GM21737 (cell line): ENCODE results near the gene CFAP97D1.
"Not testable (repeated sequence)": the region's sequence is repeated elsewhere in the genome, so short reads cannot be mapped to it uniquely, and the experiment has no call there.

Source experiments
- ATAC-seq: cut with Tn5 transposase; IDR thresholded peaks from one replicate; pipeline ENCODE4 v1.9.1; 2021; ENCODE audit warnings: mild to moderate bottlenecking, moderate library complexity; ENCODE audit not compliant: unreplicated experiment

The CFAP97D1 gene

DNA sequence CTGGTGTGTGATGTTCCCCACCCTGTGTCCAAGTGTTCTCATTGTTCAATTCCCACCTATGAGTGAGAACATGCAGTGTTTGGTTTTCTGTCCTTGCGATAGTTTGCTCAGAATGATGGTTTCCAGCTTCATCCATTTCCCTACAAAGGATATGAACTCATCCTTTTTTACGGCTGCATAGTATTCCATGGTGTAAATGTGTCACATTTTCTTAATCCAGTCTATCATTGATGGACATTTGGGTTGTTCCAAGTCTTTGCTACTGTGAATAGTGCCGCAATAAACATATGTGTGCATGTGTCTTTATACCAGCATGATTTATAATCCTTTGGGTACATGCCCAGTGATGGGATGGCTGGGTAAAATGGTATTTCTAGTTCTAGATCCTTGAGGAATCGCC is 12.4 kb downstream of the CFAP97D1 start:
- not testable (repeated sequence) for ATAC-seq

DNA sequence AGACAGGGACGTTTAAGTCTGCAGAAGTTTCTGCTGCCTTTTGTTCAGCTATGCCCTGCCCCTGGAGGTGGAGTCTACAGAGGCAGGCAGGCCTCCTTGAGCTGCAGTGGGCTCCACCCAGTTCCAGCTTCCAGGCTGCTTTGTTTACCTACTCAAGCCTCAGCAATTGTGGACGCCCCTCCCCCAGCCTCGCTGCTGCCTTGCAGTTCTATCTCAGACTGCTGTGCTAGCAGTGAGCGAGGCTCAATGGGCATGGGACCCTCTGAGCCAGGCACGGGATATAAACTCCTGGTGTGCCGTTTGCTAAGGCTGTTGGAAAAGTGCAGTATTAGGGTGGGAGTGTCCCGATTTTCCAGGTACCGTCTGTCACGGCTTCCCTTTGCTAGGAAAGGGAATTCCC is 17.8 kb downstream of the CFAP97D1 start:
- not testable (repeated sequence) for ATAC-seq

DNA sequence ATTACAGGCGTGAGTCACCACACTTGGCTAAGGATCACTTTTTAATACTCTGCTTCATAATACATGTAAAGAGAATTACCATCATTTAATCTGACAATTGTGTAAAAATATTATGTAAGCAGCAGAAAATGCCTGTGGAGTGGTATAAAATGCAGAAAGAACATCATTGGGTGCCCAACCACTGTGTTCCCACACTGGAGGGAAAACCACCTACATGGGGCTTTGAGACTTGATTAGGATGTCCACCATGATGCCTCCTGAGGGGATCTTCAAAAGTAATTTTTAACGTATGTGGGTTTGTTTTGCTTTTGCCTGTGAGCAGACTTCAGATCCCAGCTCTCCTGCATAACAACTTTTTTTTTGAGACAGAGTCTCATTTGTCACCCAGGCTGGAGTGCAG is 18.8 kb downstream of the CFAP97D1 start:
- no peak for ATAC-seq

DNA sequence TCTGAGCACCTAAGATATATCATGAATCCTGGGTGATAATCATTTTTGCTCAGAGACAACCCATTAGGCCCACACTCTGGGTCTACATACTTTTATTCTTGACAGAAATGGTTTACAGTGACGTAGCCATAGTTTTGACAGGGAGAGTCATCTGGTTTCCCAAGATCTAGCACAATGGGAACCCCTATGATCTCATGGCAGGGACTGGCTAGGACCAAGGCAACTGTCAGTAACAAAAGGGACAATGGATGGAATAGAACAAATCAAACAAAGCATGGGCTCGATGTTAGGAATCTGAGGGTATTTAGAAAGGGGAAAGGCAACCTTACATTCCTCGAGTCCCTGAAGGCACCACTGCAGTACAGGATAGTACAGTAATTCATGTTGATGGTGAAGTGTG is 20.5 kb downstream of the CFAP97D1 start:
- no peak for ATAC-seq

DNA sequence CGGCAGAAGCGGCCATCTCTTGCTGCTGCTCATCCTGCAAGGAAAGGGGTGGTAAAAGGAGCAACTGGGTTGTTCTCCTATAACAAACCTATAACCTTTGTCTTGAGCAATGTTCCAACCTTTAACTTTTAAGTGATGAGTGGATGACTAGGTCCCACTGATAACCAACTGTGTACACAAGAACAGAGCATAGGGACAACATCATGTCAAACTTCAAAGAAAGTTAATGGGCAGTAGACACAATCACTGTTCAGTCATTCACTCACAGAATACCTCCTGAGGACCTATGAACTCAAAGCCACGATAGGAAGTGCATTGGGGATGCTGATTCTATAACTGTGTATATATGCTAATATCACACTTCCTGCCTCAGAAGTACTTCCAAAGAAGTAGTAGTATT is 21.6 kb downstream of the CFAP97D1 start:
- no peak for ATAC-seq

DNA sequence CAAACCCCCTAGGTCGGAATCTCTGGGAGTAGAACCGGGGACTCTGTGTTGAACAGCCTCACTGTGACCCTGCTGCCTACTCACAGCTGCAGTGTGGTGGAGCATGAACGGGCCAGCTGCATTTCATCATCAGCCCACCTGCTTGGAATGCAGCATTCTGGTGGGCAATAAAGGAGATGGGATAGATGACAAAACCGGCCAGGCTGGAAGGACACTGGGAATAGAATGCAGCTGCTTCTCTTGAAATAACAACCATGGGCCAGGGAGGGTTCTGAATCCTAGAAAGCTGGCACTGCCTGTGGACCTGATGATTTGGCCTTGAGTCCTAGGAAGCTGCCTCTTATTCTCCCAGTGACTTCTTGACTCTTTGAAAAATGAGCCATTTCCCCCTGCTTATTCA is 23.5 kb downstream of the CFAP97D1 start:
- no peak for ATAC-seq

DNA sequence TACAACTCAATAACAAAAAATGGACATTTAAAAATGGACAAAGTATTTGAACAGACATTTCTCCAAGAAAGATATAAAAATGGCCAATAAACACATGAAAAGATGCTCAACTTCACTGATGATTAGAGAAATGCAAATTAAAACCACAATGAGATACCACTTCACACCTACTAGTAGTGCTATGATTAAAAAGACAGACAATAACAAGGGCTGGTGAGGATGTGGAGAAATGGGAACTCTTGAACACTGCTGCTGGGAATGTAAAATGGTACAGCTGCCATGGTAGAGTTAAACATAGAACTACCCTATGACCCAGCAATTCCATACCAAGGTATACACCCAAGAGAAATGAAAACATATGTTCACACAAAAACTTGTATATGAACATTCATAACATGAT is 24.9 kb downstream of the CFAP97D1 start:
- ATAC-seq: no peak

DNA sequence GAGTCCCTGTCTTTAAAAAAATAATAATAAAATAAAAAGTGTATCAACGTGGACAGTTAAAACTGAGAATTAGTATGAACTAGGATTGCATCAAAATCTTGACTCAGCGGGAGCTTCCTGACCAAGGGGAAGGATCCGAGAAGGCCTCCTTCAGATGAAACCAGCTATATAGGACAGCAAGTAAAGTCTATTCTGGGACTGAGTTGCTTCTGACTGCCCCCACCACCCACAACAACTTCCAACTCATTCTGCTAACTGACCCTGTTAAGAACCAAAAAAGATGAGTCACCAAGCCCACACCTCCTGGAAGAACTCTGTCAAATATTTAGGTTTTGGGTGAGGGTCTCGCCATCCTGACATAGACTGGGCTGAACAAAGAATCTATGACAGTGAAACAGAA is 27.8 kb downstream of the CFAP97D1 start:
- no peak for ATAC-seq

DNA sequence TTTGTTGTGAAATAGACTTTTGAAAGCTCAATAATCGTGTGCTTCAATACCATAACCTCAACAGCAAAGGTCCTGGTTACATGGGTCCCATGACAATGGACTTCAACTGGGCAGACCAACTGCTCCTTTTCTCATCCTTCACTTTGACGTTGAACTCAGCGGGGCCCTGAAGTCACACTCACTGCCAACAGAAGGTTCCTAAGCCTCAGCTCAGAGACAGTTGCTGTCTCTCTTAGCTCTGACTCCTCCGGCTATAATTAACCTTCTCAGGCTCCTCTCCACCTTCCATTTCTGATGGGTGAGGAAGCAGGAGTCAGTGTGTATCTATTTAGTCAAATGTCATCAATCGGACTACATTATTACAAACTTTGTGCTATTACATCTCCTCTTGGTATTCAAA is 28.9 kb downstream of the CFAP97D1 start:
- ATAC-seq: no peak

DNA sequence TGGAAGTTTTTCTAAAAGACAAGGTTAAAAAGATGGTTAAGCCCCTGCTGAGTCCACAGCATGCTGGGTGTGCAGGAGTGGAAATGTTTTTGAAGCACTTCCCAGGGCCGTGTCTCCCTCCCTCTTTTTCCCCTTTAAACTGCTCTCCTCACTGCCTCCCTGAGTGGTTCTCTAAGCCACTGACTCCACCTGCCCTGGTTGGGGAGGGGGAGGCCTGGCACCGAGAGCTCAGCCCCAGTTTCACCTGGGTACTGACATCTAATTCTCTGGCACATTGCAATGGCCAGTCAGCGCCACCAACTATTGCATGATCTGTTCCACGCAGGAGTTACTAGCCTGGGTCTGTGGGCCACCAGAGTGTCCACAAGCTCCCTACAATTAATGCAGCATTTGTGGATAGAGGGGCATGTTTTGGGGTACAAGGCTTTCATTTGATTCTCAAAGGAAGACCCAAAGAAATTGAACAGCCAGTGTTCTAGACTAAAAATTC is 30.0 kb downstream of the CFAP97D1 start:
- ATAC-seq: no peak

DNA sequence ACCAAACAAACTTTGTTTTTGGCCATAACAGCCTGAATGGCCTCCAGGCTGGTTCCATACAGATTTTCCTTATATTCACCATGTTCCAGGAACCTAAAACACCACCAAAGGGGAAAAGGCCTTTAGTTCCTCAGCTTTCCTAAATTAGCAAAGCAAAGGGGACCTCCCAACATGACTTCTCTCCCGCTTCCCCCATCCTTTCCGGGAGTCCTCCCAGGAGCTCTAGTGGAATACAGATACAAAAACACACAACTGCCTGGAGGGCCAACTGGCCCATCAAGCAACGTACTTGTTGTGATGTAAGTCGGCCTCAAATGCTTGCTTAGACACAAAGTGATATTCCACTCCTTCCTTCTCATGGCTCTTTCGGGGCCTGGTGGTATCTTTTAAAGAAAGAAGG is 30.6 kb downstream of the CFAP97D1 start:
- no peak for ATAC-seq

DNA sequence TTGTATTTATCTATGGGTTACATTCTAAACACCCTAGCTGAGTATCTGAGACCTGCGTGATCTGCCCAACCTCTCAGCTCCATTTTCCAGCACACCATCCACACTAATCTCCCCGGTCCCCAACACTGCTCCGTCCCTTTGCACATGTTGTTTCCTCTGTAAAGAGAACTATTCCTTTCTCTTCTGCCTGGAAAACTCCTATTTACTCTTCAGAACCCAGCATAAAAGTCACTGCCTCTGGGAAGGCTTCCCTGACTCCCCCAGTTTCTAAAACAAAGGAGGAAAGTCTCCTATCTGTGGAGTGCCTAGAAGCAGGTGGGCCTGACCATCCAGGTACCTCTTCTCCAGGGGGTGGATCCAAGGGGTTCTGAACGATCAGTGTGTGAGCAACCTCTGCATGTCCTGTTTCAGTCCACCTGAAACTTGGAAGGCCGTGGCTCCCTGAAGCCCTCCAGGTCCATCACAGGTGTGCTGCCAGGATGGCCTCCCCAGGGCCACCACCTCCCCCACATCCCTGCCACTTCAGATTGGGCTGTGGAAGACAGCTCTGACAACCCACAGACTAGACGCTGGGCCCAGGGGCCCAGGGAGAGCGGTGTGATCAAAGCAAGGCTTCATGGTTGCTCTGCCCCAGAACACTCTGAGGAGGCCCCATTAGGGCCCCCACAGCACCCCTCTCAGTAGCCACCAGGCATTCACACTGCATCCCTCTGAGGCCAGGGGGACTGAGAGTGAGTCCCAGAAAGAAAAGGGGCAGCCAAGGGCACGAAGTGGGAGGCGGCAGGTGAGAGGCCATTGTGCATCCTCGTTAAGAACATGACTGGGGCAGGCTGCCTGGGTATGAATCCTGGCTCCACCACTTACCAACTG is 32.4 kb downstream of the CFAP97D1 start:
- no peak for ATAC-seq

DNA sequence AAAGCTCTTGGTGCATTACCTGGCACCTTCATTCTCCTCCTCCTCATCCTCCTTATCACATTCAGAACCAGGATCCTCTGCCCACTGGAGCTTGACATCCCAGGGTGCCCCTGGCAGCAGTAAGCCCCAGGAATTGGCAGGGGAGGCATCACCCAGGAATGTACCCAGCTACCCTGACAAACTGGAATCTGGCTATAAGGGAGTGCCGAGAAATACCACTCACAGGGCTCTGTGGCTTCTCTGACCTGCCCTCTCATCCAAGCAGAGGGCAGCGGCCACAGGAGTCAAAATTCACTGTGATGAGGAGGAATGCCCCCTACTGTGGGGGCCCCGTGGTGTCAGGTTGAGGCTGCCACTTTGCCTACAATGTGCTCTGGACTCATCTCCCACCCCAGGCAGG is 33.2 kb downstream of the CFAP97D1 start:
- ATAC-seq: no peak

DNA sequence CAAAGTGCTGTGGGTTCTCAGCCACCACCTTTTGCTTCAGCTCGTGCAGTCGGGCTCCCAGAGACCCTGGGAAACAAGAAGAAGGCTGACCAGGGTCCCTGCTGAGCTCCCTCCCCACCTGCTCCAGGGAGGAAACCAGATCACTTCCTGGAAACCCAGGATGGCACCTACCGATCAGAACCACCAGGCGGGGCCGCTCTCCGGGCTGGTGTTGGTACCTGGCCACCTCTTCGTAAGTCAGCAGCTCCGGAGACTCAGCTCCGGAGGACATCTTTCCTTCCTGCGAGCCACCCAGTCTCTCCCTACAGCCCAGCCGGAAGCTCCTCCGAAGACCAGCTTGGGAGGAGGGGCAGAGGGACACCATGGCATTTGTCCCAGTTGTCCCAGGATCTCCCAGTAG is 33.8 kb downstream of the CFAP97D1 start:
- ATAC-seq: no peak

DNA sequence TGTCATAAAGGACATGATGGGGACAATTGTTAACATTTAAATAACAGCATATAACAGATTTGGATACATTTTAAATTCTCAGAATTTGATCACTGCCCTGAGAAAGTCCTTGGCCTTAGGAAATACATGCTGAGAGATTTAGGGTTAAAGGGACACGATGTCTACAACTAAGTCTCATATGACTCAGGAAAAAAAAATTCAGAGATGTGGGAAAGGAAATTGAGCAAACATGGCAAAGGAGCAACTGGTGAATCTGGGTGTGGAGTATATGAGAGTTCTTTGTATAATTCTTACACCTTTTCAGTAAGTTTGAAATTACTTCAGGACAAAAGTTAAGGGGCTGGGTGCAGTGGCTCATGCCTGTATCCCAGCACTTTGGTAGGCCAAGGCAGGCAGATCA is 34.5 kb downstream of the CFAP97D1 start:
- ATAC-seq: no peak

DNA sequence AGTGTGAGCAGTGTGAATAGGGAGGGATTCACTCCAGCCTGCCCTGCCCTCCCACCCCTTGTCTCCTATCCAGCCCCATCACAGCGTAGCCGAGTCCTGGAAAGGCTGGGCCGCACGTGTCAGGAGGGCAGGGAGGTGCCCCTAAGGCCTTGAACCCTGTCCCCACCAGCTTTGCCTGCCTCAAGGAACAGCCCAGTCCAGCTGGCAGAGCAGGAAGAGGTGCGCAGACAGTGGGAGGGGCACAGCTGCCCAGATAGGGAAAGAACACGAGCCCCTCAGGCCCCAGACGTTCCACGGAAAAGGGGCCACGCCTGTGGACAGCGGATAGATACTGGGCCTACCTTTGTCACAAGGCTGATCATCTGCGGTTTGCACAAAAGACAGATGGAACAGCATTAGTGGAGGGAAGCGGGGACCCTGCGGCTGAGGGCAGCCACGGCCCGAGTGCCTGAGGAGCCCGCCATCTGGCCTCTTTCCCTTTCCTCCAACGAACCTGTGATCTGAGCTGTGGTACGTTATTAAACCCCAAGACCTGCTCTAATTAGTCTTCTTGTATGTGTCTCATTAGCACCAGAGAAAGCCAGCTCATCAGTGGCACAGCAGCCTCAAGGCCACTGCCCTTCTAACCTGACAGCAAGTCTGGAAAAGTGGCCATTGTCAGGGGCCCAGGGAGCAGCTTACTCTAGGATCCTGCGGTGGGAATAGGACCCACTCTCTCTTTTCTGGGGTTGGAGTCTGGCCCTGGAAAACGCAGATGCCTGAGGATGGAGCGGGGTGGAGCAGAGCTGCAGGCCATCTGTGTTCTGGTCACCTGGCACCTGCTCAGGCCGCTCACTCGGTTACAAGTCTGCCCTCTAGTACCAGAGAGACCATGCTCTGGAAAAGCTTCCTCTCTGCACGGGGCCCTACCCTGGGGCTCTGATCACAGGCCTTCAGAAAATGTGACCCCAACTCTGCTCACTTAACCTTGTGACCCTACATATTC is 36.4 kb downstream of the CFAP97D1 start:
- ATAC-seq: no peak

DNA sequence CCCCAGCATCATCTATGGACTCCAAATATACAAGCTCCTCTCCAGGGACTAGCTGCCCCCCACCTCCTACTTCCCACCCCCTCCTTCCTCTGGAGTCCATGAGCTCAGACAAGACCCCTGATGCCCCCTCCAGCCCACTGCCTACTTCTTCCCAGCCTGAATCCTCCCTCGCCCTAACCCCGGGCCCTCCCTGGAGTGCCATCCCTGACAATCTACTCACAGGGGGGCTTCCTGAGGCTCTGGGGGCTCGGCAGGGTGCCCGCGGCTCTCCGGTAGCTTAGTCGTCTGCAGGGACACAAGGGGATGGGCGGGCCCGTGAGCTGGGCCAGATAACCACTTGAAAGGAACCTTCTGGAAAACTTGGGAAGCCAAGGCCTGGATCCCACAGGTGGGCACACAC is 37.6 kb downstream of the CFAP97D1 start:
- no peak for ATAC-seq

DNA sequence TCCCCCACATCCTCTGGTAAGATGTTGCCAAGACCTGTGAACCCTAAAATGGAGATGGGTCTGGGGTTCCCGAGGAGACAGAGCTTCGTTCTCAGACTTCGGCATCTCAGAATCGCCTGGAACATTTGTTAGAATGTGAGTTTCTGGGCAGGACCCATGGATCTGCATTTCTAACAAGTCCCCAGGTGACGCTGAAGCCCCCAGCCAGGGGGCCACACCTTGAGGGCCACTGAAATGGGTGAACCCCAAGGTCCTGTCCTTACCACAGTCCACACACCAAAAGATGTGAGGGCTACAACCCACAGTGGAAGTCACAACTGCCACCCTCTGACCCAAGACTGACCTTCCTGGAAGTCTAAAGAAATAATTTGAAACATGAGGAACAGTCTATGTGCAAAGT is 38.7 kb downstream of the CFAP97D1 start:
- no peak for ATAC-seq

DNA sequence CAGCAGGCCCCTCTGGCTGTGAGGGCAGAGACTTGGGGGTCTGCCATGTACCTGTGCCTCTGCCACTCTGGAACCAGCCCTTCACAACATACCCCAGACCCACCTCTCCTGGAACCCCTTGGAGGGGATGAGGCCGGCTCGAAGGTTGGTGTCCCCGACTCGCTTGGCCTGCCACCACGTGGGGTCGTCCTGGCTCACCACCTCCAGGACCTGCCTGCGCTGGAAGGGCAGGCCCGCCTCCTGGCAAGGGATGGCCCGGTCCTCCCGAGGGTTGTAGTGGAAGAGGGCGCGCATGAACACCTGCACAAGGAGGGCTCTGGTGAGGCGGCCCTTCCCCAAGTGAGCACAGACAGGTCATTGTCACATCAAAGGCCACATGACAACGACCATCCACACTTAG is 40.5 kb downstream of the CFAP97D1 start:
- no peak for ATAC-seq

DNA sequence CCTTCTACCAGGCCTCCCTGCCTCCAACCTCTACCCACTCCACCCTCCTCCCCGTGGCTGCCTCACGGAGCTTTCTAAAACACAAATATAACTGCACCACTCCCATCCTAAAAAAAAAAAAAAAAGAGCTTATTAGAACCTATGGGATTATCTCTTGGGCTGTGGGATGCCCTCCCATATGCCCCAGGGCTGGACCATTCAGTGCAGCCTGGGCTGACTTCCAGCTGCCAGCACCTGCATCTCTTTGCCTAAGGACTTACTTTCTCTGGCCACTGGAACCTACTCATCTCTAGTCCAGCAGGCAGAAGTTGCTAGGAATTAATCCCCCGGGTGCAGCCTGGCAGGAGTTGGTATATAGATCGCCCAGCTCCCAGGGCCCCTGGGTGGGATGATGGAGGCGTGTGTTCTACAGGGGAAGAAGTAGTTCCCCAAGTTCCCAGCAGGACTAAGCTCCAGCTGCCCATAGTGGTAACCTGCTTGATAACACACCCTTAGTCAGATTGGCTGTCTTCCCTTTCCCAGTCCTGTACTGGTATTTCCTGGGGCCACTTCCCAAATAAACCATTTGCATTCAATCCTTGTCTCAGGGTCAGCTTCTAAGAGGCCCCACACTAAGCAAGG is 42.4 kb downstream of the CFAP97D1 start:
- ATAC-seq: no peak

DNA sequence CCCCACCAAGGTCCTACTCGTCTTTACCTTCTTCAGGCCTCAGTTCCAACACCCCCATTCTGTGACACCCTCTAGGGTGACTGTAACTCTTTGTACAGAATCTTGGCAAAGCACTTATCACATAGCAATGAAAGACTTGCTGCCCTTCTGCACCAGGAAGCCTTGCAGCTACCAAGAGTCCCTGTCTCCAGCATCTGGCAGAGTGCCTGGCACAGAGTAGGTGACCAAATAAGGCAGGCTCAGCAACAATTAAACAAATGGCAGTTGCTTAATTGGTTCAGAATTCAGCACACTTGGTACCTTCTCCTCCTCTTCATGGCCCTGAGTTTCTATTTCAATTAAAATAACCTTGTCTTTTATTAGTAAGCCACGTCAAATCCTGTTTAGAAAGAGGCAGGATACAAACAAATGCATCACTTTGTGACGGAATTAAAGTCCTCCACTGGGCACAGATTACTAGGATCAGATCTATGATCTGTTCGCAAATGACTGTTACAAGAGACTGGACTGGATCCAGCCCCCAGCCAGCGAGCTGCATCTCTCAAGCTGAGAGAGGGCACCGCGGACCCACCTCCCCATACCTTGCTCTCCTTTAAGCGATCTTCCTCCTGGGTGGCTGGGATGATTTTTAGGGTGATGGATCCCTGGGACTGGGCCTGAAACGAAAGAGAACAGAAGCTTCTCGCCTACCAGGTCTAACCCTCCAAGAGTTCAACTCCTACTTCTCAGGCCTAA is 43.3 kb downstream of the CFAP97D1 start:
- ATAC-seq: no peak
